ENCODE measurements around the gene RAP1GAP.
"Not testable (repeated sequence)": the region's sequence is repeated elsewhere in the genome, so short reads cannot be mapped to it uniquely, and the experiment has no call there.

RAP1GAP gene

GRCh38 chr1:21568006-21568746, 101.0 kb downstream of the RAP1GAP start:
- DNase-seq, result no peak

DNA sequence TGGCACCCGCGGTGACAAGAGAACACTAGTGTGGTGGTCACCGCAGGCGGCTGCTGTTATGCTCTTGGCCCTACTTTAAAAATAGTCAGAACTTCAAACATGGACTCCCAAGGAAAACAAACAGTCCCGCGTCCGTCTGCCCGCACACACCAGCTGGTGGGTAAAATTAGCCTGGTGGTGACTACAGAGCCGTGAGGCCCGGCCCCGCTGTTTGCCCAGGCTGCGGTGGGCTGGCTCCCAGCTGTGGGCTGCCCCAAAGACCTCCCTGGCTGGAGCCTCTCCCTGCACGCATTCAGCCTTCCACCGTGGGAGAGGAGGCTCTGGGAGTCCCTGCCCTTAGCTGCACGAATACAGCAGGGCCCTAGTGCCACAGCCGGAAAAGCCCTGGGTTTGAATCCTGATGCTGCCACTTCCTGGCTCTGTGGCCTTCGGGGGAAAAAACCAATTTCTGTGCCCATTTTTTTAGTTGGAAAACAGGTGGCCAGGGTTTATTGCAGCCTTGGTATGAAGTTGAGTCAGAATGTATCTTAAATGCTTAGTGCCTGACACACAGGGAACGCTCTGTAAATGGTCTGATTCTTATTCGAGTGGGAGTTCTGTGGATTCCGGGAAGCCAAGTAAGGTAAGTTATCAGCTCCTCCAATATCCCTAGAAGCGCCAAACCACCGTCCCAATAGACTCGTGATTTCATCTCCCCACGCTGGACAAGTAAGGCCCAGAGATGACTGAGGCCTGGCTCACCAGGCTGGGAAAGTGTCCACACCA, 101.7 kb downstream of the RAP1GAP start:
- no peak for DNase-seq

DNA sequence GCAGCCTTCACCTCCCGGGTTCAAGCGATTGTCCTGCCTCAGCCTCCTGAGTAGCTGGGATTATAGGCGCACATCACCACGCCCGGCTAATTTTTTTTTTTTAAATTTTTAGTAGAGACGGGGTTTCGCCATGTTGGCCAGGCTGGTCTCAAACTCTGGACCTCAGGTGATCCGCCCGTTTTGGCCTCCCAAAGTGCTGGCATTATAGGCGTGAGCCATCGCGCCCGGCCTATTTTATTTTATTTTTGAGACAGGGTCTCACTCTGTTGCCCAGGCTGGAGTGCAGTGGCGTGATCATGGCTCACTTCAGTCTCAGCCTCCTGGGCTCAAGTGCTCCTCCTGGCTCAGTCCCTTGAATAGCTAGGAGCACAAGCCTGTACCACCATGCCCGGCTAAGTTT, 102.8 kb downstream of the RAP1GAP start:
- not testable (repeated sequence) for DNase-seq

DNA sequence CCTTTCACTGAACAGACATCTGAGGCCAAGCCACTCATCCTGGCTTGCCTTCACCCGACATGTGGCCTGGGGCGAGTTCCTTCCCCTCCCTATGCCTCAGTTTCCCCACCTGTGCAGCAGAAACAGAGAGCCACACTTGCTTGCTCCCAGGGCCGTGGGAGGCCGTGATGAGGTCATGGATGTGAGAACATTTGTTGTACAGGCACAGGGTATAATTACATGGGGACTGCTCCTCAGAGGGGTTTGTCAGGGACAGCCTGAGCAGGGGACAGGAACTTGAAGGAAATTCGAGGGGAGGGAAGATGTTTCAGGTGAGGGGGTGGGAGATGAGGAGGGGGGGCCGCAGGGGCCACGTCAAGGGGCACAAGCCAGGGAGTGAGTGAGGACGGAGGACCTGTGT, 103.9 kb downstream of the RAP1GAP start:
- no peak for DNase-seq

- DNase-seq, result no peak
Measured at GRCh38 chr1:21564521-21565095, 104.5 kb downstream of the RAP1GAP start.

DNA sequence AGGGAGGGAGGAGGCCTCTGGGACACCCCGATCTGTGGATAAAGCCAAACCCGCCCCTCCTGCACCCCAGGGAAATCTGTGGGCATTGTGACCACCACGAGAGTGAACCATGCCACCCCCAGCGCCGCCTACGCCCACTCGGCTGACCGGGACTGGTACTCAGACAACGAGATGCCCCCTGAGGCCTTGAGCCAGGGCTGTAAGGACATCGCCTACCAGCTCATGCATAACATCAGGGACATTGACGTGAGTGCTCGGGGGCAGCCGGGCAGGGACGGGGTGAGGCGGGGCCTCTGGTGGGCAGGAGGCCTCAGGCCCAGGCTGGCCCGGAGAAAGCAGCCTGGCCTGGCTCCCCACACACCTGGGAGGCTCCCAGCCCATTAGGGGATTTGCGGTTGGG, 105.2 kb downstream of the RAP1GAP start:
- no peak for DNase-seq

GRCh38 chr1:21562896-21563295, 106.3 kb downstream of the RAP1GAP start:
- no peak for DNase-seq

DNA sequence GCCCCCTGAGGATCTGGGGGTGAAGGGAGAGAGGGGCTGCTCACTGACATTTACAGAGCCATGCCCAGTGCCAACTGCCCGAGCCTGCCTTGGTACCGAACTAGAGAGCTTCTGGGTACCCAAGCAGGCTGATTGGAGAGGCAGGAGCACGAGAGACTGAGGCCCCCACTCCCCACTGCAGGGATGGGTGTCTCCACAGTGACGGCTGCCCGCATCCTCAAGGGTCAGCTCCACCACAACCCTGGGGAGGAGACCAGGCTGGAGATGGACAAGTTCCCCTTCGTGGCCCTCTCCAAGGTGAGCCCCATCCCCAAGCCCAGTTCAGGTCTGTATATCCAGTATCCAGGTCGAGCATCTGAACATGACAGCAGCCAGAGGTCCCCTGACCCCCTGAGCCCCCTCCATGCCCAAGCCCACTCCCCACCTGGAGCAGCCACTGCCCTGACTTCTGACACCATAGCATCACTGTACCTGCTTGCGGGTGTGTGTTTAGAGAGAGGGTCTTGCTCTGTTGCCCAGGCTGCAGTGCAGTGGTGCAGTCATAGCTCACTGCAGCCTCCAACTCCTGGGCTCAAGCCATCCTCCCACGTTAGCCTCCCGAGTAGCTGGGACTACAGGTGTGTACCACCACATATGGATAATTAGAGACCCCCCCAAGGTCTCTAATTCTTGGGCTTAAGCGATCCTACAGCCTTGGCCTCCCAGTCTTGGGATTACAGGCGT, 108.1 kb downstream of the RAP1GAP start:
- no peak for DNase-seq

- DNase-seq, result no peak
Measured at GRCh38 chr1:21559788-21560567, 109.2 kb downstream of the RAP1GAP start.

DNA sequence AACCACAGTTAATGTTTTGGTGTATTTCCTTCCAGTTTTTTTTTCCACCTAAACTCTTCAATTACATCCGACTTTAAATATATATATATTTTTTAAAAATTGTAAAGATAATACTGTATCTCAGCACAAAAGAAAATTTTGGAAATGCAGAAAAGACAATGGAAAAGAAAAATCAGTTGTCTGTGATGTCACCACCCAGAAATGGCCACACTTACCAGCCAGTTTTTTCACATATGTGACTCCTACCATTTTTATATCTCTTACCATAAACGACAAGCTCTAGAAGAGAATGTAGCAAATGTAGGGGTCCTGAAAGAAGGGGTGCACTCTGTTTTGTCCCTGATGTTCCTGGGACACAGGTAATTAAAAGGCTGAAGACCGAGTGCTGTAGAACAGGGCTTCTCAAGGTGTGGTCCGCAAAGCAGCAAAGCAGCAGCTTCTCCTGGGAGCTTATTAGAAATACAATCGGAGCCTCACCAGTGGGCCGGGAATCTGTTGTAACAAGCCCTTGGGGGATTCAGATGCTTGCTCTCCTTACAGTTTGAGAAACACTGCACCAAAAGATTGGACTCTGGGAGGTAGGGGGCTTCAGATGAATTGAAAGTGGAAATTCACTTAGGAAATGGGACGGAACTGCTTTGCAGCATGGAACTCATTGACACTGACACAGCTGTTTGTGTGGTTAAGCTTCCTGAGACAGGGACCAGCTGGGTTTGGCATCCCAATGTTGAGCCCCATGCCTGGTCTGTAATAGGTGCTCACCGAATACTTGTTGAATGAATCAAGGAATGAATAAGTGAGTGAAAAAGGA, 115.8 kb downstream of the RAP1GAP start:
- no peak for DNase-seq

GRCh38 chr1:21552715-21553114, 116.4 kb downstream of the RAP1GAP start:
- no peak for DNase-seq

- no peak for DNase-seq
Measured at GRCh38 chr1:21550866-21551475, 118.2 kb downstream of the RAP1GAP start.

DNA sequence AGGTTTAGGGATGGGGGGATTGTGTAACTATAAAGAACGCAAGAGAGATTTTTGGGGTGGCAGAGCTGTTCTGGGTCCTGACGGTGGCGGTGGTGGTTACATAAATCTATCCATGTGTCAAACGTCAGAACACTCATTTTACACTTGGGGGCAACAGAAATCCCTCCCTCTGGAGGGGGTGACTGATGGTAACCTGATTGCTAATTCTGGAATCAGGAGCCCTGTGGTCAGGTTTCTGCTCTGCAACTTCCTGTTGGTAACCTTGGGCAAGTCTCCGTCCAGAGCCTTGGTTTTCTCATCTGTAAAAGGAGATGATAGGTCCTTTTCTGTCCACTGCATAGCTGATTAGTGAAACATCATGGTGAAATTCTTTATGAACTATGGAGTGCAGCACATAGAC, 119.1 kb downstream of the RAP1GAP start:
- no peak for DNase-seq

DNA sequence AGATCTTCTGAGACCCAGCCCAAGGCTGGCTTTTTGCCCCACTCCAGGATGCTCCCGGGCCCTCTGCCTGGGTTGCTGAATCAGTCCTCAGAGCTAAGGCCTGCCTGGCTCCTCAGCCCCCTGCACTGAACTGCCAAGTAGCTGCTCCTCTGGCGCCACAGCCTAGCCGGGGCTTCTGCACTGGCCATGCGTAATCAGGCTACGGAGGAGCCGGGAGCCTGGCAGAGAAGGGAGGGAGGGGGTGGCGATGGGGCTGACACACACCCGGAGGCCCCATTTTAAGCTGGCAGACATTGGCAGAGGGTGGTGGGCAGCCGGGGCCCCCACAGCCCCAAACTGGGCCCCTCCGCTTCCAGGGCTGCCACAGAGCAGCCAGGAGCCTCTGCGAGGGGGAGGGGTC, 121.3 kb downstream of the RAP1GAP start:
- no peak for DNase-seq

All from stimulated activated CD4-positive, alpha-beta T cell treated with anti-CD3 and anti-CD28 coated beads, Interleukin-12 subunit alpha, Interleukin-12 subunit beta, amount 100 ng/mL, for 4 hours (primary cell).